ENCODE measurements around the gene SOX8.

DNA sequence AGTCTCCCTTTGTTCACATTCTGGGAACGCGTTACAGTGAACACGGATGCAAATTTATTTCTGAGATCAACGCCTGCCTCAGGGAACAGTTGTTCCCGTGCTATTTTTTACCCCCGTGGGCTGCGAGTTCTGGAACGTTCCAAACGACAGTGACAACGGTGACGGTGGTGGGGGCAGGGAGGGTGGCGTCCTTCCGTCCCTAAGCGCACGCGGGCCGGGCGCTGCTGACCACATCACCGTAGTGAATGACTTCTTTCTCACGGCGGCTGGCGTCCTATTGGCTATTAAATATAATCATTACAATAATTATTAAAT lies 45.9 kb downstream of the SOX8 start:
- TF ChIP-seq, protein P1, sequence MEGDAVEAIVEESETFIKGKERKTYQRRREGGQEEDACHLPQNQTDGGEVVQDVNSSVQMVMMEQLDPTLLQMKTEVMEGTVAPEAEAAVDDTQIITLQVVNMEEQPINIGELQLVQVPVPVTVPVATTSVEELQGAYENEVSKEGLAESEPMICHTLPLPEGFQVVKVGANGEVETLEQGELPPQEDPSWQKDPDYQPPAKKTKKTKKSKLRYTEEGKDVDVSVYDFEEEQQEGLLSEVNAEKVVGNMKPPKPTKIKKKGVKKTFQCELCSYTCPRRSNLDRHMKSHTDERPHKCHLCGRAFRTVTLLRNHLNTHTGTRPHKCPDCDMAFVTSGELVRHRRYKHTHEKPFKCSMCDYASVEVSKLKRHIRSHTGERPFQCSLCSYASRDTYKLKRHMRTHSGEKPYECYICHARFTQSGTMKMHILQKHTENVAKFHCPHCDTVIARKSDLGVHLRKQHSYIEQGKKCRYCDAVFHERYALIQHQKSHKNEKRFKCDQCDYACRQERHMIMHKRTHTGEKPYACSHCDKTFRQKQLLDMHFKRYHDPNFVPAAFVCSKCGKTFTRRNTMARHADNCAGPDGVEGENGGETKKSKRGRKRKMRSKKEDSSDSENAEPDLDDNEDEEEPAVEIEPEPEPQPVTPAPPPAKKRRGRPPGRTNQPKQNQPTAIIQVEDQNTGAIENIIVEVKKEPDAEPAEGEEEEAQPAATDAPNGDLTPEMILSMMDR (IDR thresholded peaks at IDR 0.05; ENCODE audit: low read length), result no peak
- TF ChIP-seq EZH2 (optimal IDR thresholded peaks at IDR 0.05; ENCODE audit: low read depth, low read length), result no peak
